PFSK-1 (cell line): Measurements from ENCODE around the gene TRAK1.

Experiments used
- FOXP2 ChIP-seq: optimal IDR thresholded peaks from 2 replicates; pipeline ENCODE3; 2011; ENCODE audit warnings: borderline replicate concordance, control low read depth, inconsistent platforms; ENCODE audit not compliant: insufficient read depth; ENCODE audit errors: extremely low read length, extremely low read depth
- POLR2AphosphoS5 ChIP-seq: IDR thresholded peaks from 2 replicates; pipeline ENCODE4 v1.6.1; 2012; ENCODE audit warnings: low read depth, mild to moderate bottlenecking, control low read depth, low read length, moderate library complexity
- SIN3A ChIP-seq: IDR thresholded peaks from 2 replicates; pipeline ENCODE4 v1.6.1; 2012; ENCODE audit warnings: mild to moderate bottlenecking, low read length, moderate library complexity, borderline replicate concordance; ENCODE audit not compliant: insufficient read depth
- TAF1 ChIP-seq: IDR thresholded peaks from 2 replicates; pipeline ENCODE4 v1.6.1; 2012; ENCODE audit warnings: low read length, control low read depth, borderline replicate concordance; ENCODE audit not compliant: insufficient read depth
- TF ChIP-seq, protein P1 (sequence below), 2 experiments: IDR thresholded peaks; 2 replicates each; pipeline versions ENCODE4 v1.6.1 to v1.8.0; 2011 to 2012; ENCODE audit warnings: low read depth in 2 of 2, low read length in 2 of 2, control low read depth in 1 of 2, inconsistent platforms in 1 of 2, mild to moderate bottlenecking in 1 of 2, moderate library complexity in 1 of 2; ENCODE audit not compliant: insufficient read depth in 1 of 2

Gene TRAK1

DNA sequence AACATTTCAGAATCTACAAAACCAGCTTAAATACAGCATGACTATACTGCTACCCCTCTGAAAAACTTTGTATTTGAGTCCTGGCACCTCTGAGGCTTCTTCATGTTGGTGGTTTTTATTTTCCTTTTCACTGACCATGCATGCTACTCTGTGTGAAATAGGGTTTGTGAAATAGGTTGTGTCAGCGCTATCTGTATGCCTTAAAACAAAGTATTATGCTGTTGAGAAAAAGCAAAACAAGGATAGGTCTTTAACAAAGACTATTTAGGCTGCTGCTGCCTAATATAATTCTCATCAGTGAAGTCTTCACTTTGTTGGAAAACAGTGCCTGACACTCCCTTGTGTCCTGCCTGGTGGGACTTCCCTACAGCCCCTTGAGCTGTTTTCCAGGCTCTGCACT, 28.7 kb upstream of the TRAK1 start:
- TF ChIP-seq, protein P1, sequence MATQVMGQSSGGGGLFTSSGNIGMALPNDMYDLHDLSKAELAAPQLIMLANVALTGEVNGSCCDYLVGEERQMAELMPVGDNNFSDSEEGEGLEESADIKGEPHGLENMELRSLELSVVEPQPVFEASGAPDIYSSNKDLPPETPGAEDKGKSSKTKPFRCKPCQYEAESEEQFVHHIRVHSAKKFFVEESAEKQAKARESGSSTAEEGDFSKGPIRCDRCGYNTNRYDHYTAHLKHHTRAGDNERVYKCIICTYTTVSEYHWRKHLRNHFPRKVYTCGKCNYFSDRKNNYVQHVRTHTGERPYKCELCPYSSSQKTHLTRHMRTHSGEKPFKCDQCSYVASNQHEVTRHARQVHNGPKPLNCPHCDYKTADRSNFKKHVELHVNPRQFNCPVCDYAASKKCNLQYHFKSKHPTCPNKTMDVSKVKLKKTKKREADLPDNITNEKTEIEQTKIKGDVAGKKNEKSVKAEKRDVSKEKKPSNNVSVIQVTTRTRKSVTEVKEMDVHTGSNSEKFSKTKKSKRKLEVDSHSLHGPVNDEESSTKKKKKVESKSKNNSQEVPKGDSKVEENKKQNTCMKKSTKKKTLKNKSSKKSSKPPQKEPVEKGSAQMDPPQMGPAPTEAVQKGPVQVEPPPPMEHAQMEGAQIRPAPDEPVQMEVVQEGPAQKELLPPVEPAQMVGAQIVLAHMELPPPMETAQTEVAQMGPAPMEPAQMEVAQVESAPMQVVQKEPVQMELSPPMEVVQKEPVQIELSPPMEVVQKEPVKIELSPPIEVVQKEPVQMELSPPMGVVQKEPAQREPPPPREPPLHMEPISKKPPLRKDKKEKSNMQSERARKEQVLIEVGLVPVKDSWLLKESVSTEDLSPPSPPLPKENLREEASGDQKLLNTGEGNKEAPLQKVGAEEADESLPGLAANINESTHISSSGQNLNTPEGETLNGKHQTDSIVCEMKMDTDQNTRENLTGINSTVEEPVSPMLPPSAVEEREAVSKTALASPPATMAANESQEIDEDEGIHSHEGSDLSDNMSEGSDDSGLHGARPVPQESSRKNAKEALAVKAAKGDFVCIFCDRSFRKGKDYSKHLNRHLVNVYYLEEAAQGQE (IDR thresholded peaks at IDR 0.05; ENCODE audit: insufficient read depth in 1 of 2, low read depth in 2 of 2, low read length in 2 of 2), result no peak
- TF ChIP-seq FOXP2 (no peak), POLR2AphosphoS5 (no peak), SIN3A (no peak), TAF1 (no peak)

DNA sequence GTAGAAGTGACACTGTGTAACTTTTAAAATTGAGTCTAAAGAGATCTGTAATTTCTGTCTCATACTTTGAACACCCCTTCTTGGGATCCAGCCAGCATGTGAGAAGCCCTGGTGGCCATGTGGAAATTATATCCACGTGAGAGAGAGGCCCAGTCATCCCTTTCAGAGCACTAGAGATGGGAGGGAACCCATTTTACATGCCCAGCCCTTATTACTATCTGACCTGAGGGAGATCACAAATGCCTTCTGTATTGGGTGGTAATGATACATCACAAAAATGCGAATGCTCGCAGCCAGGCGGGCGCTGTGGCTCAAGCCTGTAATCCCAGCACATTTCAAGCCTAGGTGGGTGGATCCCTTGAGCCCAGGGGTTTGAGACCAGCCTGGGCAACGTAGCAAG, 27.3 kb upstream of the TRAK1 start:
- TF ChIP-seq, protein P1 (IDR thresholded peaks at IDR 0.05; ENCODE audit: insufficient read depth in 1 of 2, low read depth in 2 of 2, low read length in 2 of 2), result no peak
- TF ChIP-seq TAF1, result no peak
- no peak for TF ChIP-seq SIN3A
- no peak for TF ChIP-seq FOXP2
- TF ChIP-seq POLR2AphosphoS5, result no peak

DNA sequence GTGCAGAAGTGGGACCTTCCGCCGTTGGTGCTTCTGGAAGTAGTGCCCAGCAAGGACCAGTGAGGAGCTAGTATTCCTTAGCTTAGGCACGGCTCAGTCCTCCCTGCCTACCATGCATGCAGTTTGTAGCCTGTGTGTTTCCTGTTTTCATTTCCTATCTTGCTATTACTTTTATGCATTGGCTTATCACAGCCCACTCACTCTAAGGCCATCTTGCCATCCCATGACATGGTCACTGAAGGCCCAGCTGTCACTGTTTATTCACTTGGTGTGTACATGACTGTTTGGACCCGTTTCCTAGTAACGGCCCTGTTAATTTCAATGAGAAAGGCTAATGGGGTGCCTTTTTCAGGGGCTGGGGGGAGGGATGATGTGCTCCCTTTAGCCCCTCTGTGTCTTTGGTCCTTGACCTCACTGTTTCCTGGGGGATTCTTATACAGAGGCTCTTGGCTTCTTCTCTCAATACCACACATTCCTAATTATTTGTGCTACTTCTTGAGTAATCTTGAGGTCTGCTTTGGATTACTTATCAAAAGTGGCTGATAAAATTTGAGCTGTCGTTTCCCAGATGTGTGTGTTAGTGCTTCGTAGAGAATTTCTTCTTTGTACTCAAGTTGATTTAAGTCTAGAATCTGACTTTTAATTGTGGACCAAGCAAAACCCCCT, 24.5 kb upstream of the TRAK1 start:
- TF ChIP-seq TAF1, result no peak
- TF ChIP-seq POLR2AphosphoS5, result no peak
- no peak for TF ChIP-seq SIN3A
- TF ChIP-seq FOXP2, result no peak
- TF ChIP-seq, protein P1 (IDR thresholded peaks at IDR 0.05; ENCODE audit: insufficient read depth in 1 of 2, low read depth in 2 of 2, low read length in 2 of 2), result no peak

DNA sequence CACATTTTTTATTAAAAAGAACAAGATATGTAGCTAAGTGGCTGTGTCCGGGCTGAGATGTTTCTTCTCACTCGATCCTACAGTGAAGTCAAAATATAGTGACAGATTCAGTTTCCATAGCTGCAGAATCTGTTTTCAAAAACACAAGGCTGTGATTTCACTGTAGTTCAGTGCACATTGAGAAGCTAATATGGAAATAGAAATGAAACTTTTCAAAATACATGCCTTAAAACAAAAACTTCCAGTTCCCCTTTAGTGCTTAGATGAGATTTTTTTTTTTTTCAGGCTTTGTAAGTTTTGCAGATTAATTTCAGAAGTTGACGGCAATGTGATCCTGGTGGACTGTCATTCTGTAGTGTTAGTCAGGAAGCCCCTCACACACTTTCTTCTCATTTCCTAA, 23.8 kb upstream of the TRAK1 start:
- TF ChIP-seq POLR2AphosphoS5 (no peak), FOXP2 (no peak), SIN3A (no peak), TAF1 (no peak)
- TF ChIP-seq, protein P1 (IDR thresholded peaks at IDR 0.05; ENCODE audit: insufficient read depth in 1 of 2, low read depth in 2 of 2, low read length in 2 of 2), result no peak
